Fibroblast of upper back skin (primary cell): ENCODE results near the gene MARK1.

ENCODE experiments used
- DNase-seq: peaks from one replicate; pipeline ENCODE4 v3.0.0-alpha.2; 2013

Gene MARK1

GRCh38 chr1:220527908-220528678 is at the start of gene MARK1:
Gene MARK1, plus strand, starts transcription at chr1:220528136. Its CDS starts 687 bp downstream, at chr1:220528823.
- DNase-seq: peak; percentile 30

DNA sequence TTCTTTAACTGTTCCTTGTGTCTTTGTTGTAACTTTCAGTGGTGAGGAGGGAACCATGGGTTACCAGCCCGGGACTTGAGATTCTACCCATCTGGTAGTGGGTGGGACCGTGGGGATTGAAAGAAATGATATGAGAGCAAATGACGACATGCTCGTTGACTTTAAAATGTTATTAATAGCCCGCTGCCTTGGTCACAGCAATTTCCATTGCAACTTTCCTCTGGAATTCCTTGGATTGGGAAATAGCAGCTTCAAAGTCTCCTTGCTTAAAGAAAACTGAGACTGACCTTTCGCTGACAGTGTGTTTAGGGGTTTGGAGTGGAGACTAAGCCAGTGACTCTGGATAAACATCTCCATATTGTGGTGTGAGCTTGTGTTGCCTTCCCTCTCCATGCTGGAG is 44.2 kb upstream of the MARK1 start:
- peak; percentile 35 for DNase-seq

- DNase-seq: no peak
Measured at GRCh38 chr1:220484135-220484534, 43.8 kb upstream of the MARK1 start.

- DNase-seq: no peak
Measured at GRCh38 chr1:220485131-220485530, 42.8 kb upstream of the MARK1 start.

GRCh38 chr1:220485791-220486190 is 42.1 kb upstream of the MARK1 start:
- DNase-seq: no peak

- DNase-seq: peak; percentile 64
Measured at GRCh38 chr1:220487297-220487820, 40.6 kb upstream of the MARK1 start.

DNA sequence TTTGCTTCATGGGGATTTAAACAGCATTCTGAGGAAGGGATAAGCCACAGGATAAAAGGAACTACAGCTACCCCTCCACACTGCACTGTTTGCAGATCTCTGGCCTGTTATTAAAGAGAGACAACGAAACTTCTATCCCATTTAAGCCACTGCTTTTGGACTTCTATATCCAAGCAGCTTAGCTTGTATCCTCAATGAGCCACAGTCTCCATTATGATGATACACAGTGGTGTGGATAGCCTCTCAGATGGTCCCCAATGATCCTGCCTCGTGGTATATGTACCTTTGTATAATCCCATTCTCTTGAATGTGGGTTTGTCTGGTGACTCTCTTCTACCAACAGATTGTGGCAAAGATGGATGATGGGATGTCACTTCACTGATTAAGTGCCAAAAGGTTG is 36.0 kb upstream of the MARK1 start:
- DNase-seq: no peak

DNA sequence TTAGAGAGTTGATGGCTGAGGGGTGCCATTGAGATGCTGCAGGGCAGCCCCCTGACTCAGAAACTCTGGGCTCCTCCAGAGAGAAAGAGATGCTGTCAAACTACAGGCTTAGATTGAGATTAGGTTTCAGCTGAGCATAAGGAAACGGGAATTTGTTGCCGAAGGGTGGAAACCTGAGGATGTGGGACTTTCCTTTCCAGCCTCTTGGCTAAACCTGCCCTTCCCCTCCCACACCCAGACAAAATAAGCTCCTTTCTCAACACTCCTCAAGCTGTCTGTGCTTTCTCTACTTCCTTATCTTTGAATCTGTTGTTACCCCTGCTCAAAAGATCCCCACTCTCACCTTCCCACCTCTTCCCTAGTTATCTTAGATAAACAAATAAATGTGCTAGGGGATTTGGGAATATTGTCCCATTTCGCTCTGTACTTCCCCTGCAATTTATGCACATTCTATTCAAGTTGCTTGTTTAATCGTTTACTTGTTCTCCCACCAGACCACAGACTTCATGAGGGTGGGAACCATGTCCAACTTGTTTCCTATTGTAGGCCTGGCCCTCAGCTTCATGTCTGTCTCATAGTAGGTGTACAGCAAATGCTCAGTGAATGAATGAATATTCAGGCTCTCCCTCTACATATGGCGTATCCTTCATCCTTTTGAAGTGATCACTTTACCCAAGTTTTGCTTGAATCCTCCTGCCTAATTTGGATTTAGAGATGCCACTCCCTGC is 30.6 kb upstream of the MARK1 start:
- no peak for DNase-seq

- DNase-seq: peak; percentile 37
Measured at GRCh38 chr1:220498188-220498587, 29.7 kb upstream of the MARK1 start.

DNA sequence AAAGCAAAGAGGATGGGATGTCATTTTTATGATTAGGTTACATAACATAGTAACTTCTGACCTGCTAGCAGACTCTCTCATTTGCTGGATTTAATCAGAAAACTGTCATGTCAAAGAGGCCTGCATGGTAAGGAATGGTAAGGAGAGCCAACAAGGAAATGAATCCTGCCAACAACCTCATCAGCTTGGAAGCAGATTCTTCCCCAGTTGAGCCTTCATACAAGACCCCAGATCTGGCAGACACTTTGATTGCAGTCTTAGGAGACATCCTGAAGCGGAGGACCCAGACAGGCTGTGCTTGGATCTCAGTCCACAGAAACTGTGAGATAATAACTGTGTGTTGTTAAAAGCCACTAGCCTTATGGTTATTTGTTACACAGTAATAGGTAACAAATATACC is 27.6 kb upstream of the MARK1 start:
- DNase-seq: no peak

GRCh38 chr1:220504329-220504728 is 23.6 kb upstream of the MARK1 start:
- DNase-seq: no peak

DNA sequence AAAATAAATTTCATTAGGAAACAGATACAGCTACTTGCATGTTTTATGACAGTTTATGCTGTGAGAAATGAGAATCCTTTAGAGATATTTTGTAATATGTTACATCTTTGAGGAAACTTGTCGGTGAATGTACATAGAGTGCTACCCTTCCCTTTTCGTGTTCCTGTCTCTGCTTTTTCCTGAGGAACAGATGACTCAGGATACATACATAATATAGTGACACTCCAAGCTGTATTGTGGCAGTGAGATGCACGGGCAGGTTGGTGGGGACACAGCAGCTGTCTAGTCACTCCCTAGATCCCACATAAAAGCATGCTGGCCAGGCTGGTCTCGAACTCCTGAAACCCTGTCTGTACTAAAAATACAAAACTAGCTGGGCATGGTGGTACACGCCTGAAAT is 20.9 kb upstream of the MARK1 start:
- DNase-seq: no peak

DNA sequence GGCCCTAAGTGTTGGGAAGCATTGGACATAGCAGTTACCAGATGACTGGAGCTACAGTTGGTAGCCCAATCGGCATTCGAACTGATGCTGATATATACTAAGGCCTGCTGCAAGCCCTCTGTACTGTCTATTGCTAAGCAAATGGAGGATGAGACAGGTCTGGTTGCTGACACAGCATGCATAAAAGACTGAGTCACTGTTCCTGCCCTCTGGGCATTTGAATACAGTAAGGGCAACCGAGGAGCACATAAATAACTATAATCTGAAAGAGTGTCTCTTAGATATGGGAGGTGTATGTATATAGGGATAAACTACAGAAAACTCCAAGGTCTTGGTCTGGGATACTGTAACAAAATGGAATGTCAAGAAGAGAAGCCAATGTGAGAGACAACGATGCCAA is 16.8 kb upstream of the MARK1 start:
- no peak for DNase-seq

DNA sequence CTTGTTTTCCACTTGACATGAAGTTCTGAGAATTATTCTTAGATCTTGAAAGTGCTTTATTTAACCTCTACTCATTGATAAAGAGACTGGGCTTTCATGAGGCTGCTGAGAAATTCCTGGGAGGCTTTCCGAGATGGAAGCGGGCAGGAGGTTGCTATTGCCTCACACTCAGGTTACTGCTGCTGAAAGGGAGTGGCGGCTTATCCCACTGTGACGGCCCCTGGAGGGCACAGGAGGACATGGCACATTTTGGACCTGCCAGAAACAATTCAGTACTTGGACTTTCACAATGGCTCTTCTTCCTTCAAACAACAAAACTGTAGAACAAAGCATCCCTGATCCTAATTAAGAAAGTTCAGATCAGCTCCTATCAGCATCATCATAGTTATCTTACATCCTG is 16.2 kb upstream of the MARK1 start:
- DNase-seq: no peak

GRCh38 chr1:220513834-220514233 is 14.1 kb upstream of the MARK1 start:
- DNase-seq: no peak

DNA sequence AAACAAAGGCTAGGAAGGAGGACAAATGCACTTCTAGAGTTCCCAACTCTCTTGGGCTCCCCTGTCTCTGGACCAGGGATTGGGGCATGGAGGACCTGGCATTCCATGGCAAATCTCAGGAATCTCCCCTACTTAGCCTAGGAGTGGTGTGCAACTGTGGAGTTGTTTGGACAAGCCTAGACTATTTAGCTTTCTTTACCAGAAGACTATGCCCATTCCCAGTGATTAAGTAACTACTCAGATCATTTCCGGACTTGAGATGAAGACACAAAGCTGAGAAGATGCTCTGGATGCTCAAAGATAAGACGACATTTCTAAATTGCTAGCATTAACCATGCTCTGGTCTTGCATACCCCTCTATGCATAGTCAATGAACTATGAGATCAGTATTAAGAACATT is 13.7 kb upstream of the MARK1 start:
- DNase-seq: no peak

DNA sequence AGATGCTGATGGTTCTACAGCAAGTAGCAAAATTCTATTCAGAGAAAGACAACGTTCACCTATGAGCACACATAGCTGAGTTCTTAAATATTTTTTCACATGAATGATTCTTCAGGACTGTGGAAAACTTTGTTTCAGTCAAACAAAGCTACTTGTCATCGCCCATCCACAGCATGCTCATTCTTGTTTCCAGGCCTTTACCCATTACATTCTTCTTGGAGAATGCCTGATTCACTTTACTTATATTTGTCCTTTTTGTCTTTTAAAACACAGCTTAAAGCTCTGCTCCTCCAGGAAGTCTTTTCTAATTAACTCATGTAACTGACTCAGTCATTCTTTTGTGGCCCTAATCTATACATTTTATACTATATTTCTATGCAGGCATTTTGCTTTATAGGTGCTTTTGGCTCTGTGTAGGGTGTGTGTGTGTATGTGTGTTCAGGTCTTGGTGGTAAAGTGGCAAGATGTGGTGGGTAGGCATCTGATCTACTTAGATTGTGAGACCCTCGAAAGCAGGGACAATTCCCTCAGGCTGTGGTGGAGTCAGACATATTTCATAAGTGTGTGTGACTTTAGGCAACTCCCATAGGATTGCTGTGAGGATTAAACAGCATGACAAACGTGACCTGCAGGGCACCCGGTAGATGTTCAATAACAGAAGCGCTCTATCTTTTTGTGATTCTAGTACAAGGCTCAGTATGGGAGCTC is 11.8 kb upstream of the MARK1 start:
- no peak for DNase-seq

DNA sequence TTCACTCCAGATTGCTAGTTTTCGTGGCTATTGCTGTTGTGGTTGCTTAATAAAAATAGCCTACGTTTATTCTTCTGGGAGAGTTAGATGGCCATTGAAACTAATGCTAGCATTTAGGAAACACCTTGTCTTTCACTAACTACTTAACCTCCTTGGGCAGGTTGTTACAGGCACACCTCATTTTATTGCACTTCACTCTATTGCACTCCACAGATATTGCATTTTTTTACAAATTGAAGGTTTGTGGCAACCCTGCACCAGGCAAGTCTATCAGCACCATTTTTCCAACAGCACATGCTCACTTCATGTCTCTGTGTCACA is 11.3 kb upstream of the MARK1 start:
- no peak for DNase-seq

- no peak for DNase-seq
Measured at GRCh38 chr1:220521778-220522177, 6.2 kb upstream of the MARK1 start.

- DNase-seq: no peak
Measured at GRCh38 chr1:220526294-220526693, 1.6 kb upstream of the MARK1 start.

DNA sequence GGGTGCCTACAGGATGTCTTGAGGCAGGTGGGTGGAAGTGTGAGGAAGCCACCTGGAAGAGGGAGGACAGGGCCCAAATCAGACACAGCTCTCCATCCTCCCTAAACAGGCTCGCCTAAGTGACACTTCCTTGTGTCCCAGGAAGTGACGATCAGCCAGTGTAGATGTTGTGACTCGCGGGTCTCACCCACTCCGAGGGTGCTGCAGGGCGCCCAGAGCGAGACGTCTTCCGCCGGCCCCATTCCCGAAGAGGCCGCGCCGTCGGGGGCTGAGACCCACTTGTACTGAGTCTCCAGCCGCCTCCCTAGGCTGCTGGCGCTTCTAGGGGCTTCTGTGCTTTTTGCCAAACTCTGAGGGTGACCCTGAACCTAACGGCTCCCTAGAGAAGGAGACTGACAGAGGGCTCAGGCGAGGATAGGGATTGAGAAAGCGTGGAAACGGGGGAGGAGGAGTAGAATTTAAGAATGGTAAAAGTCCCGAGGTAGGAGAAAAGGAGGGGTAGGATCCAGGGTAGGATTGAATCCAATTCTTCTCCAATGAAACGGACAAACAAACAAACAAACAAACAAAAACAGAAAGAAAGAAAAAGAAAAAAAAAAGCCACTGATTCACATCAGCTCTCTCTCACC is 543 bp upstream of the MARK1 start:
- no peak for DNase-seq

- DNase-seq: no peak
Measured at GRCh38 chr1:220528679-220529501, 954 bp downstream of the MARK1 start.
